Metanephros (tissue), 1 donor: Measurements from ENCODE around the gene NRGN. TPM values are rescaled to one million over a fixed set of nuclear protein-coding genes. Genes with fewer than 3 reads are reported as not detected.

Source experiments
- total RNA-seq: library from RNA; depleted of rRNA; stranded (reverse); fragments of >200 nt; gene quantifications from one replicate; pipeline ENCODE4 v1.2.3, GENCODE V29; 2014

The NRGN gene
- 4.1 TPM for total RNA-seq

GRCh38 chr11:124739479-124740276 lies at the start of gene NRGN:
TSS of gene NRGN (plus strand) at chr11:124739942. CDS start at chr11:124740085, 143 bp downstream.

GRCh38 chr11:124751741-124752470 lies 12.2 kb downstream of the NRGN start, which contains the start of gene VSIG2:
TSS of gene VSIG2 (minus strand) at chr11:124752255. CDS start at chr11:124752137, 118 bp downstream.

GRCh38 chr11:124762105-124762623 lies 22.4 kb downstream of the NRGN start, which contains the start of gene ESAM:
TSS of gene ESAM (minus strand) at chr11:124762290. CDS start at chr11:124762154, 136 bp downstream.

Other genes with a start within 250 kb of the NRGN start
- not detected for gene OR8B12, start 196.3 kb upstream of the NRGN start, total RNA-seq
- not detected for gene OR8A1, start 169.9 kb upstream of the NRGN start, total RNA-seq
- gene PANX3, start 128.5 kb upstream of the NRGN start, total RNA-seq, result not detected
- 34.8 TPM for gene TBRG1, start 117.1 kb upstream of the NRGN start, total RNA-seq
- 12.0 TPM for gene SIAE, start 66.2 kb upstream of the NRGN start, total RNA-seq
- gene SPA17, start 66.0 kb upstream of the NRGN start, total RNA-seq, result 5.5 TPM
- 4.1 TPM for gene VSIG2, start 12.3 kb downstream of the NRGN start, total RNA-seq
- gene ESAM, start 22.3 kb downstream of the NRGN start, total RNA-seq, result 50.8 TPM
- 23.7 TPM for gene MSANTD2, start 60.5 kb downstream of the NRGN start, total RNA-seq
- gene ROBO3, start 125.5 kb downstream of the NRGN start, total RNA-seq, result 21.5 TPM
- 25.2 TPM for gene ROBO4, start 157.9 kb downstream of the NRGN start, total RNA-seq
- not detected for gene HEPN1, start 179.3 kb downstream of the NRGN start, total RNA-seq
- 0.70 TPM for gene HEPACAM, start 196.1 kb downstream of the NRGN start, total RNA-seq
- 3.5 TPM for gene CCDC15, start 214.3 kb downstream of the NRGN start, total RNA-seq